Activated gamma-delta T cell (primary cell): ENCODE results near the gene KRTAP3-3.
"Not testable (repeated sequence)": the region's sequence is repeated elsewhere in the genome, so short reads cannot be mapped to it uniquely, and the experiment has no call there.

Experiments used
- DNase-seq: peaks from one replicate; lab custom pipeline; 2025; lab: John Stamatoyannopoulos, UW
- total RNA-seq, 2 donors: gene quantifications; one replicate each; lab custom pipeline; 2026; lab: John Stamatoyannopoulos, UW

Gene KRTAP3-3
- 0 reads per million in 2 donors for total RNA-seq

DNA sequence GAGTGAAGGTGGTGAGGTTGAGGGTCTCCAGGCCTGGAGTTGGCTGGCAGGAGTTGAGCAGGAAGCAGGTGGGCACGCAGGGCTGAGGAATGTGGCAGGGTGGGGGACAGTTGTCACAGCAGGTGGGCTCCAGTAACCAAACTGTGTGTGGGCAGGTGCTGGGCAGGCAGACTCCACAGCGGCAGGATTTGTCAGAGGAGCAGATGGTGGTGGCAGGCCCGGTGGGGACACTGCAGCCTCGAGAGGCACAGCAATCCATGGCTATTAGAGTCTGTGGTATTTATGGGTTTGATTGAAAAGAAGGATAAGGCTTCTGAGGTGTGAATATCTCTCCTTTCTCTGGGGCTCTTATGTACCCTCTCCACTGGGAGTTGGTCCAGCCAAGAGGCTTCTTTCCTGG, at the start of gene KRTAP3-3:
Gene KRTAP3-3, minus strand, starts transcription at position 326 of the 400 bp plus-strand sequence. Its CDS starts 67 bp downstream, at position 259.
- DNase-seq = no peak

DNA sequence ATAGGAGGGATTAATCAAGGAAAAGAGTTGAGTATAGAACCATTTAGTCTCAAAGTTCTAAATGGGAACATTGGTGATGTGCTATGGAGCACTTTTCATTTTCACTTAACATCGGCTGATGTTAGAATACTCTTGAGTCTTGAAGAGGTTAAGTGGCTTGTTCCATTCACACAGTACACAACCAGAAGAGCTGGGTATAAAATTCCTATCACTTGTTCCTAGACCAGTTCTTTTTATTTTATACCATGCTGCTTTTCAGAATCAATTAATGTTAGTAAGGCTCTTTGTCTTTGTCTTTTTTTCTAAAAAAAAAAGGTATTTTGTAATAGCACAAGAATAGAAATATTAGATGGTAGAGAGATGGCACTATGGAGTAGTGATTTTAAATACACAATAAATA, 49.0 kb upstream of the KRTAP3-3 start:
- DNase-seq = no peak

DNA sequence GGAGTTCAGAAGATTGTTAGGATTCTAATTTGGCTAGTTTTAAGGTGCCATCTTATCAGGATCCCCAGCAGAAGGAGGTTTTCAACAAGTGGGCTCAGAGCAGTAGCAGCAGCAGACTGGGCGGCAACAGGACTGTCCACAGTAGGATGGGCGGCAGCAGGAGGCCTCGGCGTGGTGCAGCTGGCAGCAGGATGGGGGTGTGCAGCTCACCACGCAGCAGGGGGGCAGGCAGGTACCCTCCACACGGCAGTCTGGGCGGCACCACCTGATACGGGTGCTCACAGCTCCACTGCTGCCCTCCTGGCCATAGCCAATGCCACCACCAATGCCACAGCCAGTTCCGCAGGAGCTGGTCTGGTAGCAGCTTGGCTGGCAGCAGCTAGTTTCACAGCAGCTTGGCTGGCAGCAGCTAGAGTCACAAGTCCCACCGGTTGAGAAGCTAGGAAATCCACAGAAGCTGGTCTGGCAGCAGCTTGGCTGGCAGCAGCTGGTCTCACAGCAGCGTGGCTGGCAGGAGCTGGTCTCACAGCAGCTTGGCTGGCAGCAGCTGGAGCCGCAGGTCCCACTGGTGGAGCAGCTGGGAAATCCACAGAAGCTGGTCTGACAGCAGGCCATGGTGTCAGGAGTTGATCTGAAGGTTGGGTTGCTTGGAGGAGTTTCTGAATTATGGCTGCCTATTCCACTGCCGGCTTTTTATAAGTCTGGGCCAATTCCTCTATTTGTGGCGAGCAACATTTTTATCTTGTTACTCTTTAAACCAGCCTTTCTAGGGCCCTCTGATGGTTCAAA, 47.0 kb upstream of the KRTAP3-3 start, which contains the start of gene KRTAP1-1:
Gene KRTAP1-1, minus strand, starts transcription at position 668 of the 789 bp plus-strand sequence. Its CDS starts 53 bp downstream, at position 615.
- not testable (repeated sequence) for DNase-seq

DNA sequence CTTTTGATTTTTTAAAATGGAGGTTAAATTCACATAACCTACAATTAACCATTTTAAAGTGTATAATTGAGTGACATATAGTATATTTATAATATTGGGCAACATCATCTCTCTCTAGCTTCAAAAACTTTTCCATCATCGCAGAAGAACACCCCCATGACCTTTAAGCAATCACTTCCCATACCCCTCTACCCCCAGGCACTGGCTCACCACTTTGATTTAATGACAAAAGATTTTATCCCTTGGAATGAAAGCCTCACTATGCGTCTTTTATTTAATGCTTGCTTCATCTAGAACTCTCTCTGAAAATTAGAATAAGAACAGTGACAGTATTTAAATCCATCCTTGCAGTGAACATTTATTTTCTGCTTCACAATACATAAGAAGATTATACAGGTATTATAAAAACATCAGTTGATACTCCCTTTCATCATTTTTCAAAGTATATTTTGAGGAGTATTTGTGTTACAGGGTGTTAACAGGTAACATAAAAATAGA, 43.9 kb upstream of the KRTAP3-3 start:
- DNase-seq = no peak

DNA sequence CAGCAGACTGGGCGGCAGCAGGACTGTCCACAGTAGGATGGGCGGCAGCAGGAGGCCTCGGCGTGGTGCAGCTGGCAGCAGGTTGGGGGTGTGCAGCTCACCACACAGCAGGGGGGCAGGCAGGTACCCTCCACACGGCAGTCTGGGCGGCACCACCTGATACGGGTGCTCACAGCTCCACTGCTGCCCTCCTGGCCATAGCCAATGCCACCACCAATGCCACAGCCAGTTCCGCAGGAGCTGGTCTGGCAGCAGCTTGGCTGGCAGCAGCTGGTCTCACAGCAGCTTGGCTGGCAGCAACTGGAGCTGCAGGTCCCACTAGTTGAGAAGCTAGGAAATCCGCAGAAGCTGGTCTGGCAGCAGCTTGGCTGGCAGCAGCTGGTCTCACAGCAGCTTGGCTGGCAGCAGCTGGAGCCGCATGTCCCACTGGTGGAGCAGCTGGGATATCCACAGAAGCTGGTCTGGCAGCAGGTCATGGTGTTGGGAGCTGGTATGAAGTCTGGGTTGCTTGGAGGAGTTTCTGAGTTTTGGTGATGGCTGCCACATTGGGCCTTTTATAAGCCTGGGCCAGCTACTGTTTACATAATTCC, 40.5 kb upstream of the KRTAP3-3 start, which contains the start of gene KRTAP1-3:
Gene KRTAP1-3, minus strand, starts transcription at position 529 of the 590 bp plus-strand sequence. Its CDS starts 53 bp downstream, at position 476.
- not testable (repeated sequence) for DNase-seq

DNA sequence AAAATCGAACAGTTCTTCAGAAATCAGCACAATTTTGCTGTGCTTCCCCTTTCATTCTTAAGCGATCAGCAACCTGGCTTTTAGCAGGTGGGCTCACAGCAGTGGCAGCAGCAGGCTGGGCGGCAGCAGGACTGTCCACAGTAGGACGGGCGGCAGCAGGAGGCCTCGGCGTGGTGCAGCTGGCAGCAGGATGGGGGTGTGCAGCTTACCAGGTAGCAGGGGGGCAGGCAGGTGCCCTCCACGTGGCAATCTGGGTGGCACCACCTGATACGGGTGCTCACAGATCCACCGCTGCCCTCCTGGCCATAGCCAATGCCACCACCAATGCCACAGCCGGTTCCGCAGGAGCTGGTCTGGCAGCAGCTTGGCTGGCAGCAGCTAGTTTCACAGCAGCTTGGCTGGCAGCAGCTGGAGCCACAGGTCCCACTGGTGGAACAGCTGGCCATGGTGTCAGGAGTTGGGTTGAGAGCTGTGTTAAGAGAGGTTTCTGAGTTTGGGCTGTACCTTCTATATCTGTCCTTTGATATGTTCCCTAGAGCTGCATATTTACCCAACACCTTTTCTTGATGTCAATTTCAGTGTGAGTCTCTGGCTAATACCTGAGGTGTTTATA, 35.8 kb upstream of the KRTAP3-3 start, which contains the start of gene KRTAP1-4:
Gene KRTAP1-4, minus strand, starts transcription at position 563 of the 613 bp plus-strand sequence. Its CDS starts 117 bp downstream, at position 446.
- DNase-seq = no peak

DNA sequence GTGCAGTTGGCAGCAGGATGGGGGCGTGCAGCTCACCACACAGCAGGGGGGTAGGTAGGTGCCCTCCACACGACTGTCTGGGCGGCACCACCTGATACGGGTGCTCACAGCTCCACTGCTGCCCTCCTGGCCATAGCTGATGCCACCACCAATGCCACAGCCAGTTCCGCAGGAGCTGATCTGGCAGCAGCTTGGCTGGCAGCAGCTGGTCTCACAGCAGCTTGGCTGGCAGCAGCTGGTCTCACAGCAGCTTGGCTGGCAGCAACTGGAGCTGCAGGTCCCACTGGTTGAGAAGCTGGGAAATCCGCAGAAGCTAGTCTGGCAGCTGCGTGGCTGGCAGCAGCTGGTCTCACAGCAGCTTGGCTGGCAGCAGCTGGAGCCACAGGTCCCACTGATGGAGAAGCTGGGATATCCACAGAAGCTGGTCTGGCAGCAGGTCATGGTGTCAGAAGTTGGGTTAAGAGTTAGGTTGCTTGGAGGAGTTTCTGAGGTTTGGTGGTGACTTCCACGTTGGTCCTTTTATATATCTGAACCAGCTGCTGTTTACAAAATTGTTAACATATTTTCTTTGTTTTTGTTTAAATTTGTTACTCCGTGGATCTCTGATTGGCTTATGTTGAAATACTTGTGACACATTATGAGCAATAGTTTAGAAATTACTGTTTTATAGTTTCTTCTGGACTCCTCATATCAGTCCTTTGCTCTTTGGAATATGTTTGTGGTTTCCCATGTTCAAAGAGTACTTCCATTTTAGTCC, 32.9 kb upstream of the KRTAP3-3 start, which contains the start of gene KRTAP1-5:
Gene KRTAP1-5, minus strand, starts transcription at position 494 of the 757 bp plus-strand sequence. Its CDS starts 53 bp downstream, at position 441.
- no peak for DNase-seq

DNA sequence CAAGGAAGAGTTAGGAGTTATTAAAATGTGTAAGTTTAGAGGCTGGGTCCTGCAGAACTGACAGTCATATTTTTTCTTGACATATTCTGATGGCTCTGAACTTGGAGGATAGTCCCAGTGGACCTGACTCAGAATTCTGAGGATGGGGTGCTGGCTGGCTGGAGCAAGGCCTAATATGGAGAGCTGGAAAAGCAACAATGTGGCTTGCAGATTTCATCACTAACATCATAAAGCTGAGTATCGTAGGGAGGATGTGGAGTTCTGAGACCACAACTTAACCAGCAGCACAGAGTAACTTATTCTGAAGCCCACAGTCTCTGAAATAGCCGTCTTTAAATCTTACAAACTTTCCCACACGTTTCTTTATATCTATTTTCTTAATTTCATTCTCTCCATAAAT, 30.7 kb upstream of the KRTAP3-3 start:
- DNase-seq = no peak

DNA sequence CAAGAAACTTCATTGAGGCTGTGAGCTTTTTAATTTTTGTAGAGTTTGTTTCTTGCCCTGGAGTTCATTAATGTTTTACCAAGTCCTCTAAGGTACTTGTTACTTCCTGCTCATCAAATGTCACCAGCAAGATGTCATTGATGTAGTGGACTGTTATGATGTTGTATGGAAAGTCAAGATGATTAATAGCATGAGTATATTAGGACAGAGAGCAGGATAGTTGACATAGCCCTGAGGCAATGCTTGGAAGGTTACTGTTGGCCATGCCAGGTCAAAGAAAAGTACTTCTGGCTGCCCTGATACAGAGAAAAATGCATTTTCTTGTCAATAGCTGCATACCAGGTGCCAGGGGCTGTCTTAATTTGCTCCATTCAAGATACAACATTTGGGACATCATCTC, 26.4 kb upstream of the KRTAP3-3 start:
- DNase-seq = no peak

DNA sequence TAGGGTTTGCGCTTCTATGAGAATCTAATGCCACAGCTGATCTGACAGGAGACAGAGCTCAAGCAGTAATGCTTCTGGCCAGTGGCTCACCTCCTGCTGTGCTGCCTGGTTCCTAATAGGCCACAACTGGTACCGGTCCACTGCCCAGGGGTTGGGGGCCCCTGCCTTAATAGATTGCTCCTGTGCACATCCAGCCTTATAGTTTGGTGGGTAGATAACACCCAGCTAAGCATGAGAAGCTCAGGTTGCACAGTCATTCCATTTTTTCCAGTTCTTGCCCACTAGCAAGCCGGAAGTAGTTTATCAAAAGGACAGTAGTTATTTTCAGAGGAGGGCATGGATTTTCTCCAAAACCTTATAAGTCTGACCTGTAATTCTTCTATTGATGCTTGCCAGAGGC, 25.5 kb upstream of the KRTAP3-3 start:
- DNase-seq = no peak

DNA sequence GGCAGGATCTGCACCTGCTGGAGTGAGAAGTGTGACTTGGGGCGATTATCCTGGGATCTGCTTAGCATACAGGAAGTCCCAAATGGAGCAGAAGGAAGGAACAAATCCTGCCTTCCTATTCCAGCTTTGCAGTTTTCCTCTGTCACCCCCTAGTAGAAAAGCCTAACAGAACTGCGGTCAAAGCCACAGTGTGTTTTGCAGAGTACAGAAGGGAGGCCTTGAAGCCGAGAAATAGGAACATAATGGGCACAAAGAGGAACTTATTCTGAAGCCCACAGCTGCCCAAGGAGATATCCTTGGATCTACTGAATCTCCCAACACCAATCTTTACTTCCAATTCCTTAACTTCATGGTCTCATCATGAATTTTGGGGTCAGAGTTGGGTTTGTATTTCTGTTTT, 24.6 kb upstream of the KRTAP3-3 start:
- DNase-seq = no peak

DNA sequence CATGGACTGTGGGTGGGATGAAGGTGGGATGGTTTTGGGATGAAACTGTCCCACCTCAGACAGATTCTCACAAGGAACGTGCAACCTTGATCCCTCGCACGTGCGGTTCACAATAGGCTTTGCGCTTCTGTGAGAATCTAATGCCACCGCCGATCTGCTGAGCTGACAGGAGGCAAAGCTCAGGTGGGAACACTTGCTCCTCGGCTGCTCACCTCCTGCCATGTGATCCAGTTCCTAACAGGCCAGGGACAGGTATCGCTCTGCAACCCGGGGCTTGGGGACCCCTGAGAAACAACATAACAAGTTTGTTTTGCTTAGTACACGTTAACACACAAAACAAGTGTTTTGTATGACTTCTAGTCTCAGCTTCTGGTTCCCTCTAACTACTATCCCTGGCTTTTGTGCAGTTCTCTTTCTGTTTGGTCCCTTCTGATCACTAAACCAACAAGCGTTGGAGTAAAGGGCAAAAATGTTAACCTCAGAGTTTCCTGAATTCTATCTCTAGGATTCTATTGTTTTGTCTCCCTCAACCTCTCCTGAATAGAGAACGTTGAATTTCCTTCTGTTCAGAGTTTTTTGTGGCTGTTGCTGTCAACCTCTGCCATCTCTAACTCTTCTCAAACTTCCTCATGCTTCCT, 22.7 kb upstream of the KRTAP3-3 start:
- DNase-seq = no peak

DNA sequence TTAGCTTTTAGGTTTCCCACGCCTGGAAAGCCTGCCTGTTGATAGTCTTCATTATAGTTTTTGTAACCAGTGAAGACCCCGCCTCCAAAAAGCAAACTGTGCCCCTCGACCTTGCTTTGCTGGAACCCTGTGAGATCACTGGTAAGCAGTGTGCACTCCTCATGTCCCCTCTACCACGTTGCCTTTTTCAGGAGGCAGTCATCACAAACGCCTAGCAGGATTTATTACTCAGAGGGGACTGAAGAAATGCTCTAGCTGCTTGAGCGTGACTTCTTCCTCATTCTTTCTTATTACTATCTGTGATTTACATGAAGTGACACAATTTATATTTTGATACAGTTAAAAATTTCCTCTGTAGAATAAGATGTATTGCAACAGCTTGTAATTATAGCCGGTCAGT, 21.5 kb upstream of the KRTAP3-3 start:
- DNase-seq = no peak

DNA sequence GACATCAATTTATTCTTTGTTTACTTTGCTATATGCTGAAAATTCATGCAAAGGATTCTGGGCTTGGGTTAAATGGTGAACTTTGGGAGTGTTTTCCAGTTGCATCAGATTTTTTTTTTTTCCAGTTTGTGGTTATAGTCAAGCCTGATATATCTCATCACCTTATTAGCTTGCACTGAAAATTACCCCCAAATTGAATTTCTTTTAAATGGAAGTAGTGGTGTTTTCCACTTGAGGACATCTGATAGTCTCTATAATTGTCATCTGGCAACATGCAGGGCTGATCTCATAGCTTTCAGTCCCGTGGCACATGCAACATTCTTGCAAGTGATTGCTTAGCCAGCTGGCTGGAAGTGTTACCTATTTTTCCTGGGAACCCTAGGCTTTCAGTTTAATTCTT, 19.6 kb upstream of the KRTAP3-3 start:
- no peak for DNase-seq

DNA sequence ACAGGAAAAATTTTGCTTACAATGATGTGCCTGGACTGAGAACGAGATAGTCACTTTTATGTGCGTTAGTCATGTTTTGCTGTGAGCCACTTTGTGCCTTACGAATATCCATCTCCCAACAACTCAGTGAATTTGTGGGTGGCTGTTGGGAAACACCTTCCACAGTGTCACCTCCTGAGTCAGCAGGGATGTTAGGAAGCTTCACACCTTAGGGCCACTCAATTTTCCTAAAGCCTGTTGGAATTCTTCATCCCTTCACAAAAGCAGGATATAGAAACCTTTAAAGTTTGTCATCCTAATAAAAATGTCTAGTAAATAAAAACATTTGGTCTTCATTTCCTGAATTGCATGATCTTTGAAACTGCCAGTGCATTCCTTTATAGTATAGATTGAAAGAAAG, 19.2 kb upstream of the KRTAP3-3 start:
- DNase-seq = no peak

DNA sequence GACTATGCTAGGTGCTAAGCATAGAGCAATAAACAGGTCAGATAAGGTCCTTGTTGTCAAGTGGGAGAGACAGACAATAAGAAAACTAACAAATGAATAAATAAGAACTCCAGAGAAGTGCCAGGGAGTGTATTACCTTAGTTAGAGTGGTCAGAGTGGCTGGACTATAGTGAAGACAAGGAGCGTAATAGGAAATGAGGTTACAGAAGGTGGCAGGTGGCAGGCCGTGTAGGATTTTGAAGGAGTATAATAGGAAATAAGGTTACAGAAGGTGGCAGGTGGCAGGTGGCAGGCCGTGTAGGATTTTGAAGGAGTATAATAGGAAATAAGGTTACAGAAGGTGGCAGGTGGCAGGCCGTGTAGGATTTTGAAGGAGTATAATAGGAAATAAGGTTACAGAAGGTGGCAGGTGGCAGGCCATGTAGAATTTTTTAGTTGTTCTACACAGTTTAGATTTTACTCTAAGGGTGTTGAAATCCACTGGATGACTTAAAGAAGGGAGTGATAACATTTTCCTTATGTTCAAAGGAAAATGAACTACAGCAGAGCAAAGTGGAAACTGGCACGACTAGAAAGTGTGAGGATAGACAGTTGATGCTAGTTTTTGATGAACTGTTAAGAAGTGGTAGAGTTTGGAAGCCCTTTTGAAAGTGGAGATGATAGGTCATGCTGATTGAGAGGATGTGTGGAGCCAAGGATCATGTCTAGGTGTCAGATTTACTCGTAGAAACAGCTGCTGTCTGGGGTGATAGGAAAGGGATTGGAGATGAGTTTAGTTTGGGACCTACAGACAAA, 18.6 kb upstream of the KRTAP3-3 start:
- DNase-seq = no peak

DNA sequence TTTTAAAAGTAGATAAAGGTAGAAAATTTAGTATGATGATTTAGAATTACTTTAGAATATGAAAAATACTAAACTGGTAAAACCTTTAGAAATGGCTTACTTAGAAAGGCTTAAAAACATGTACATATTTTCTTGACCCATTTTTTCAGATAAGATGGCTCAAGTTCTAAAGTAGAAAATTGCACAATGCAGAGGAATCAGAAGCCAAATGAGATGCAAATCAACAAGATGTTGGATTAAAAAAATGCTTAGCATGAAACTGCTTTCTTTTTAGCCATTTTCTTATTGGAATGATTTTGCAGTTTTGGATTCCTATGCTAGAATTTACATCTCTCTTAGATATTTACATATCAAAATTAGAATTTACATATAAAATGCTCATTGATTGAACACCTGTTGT, 16.5 kb upstream of the KRTAP3-3 start:
- no peak for DNase-seq

DNA sequence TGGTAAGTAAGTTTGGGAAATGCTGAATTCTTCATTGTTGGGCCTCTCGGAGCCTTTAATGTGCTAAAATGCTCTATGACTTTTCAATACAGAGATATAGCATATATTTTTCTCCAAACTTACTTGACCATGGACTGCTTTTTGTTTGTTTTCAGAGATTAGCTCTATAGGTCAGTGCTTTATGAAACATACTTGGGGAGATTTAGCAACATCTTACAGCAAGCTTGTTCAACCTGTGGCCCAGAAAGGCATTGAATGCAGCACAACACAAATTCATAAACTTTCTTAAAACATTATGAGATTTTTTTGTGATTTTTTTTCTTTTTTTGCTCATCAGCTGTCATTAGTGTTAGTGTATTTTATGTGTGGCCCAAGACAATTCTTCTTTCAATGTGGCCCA, 16.0 kb upstream of the KRTAP3-3 start:
- DNase-seq = no peak

DNA sequence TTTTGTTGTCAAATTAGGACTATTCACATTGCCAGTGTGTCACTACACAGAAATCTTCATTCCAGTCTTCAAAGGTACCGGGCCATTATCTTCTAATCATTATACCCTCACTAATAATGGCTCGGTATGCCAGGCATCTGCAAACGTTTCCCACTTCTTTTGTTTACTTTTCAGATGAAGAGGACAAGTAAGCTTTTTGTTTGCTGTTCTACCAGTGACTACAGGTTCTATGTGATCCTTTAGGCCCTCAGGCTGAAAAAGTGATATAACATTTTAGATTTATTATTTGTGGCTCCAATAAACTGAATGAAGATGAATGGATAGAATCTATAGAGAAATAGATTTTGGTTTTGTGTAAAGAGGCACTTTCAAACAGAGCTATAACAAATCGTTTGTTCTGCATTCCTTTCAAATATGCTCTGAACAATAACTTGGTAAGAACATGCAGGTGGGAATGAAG, 15.4 kb upstream of the KRTAP3-3 start:
- DNase-seq = no peak

DNA sequence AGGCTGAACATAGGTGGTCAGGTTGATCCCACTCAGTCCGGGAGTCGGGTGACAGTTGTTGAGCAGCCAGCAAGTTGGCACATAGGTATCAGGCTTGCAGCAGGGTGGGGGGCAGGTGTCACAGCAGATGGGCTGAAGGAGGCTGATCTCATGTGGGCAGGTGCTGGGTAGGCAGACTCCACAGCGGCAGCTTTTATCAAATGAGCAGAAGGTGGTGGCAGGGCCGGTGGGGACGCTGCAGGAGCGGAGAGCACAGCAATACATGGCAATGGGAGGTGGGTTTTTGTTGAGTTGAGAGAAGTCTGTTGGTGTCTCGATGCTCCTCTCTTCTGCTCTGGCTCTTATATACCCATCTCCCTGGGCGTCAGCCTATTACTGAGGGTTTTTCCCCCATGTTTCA, 14.8 kb upstream of the KRTAP3-3 start, which contains the start of gene KRTAP3-1:
Gene KRTAP3-1, minus strand, starts transcription at position 318 of the 400 bp plus-strand sequence. Its CDS starts 54 bp downstream, at position 264.
- DNase-seq = no peak
